ENCODE measurements around the gene NTN1.

The NTN1 gene

DNA sequence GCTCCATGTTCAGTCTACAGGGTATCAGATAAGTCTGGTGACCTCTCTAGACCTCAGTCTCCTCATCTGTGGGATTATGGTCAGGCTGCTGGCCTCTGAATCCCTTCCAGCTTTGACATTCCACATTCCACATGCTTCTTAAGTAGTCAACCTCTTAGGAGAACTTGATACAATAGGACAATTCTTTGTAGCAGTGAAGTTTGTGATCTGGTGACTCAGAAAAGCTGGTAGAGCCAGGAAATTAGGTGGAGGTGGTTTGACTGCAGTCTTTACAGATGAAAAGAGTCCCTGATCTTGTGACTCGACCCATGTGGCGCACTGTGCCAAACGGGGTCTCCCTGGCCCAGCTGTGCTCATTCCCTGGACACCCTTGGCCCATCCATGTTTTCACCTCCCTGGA, 147.8 kb downstream of the NTN1 start:
- DNase-seq, result no peak

DNA sequence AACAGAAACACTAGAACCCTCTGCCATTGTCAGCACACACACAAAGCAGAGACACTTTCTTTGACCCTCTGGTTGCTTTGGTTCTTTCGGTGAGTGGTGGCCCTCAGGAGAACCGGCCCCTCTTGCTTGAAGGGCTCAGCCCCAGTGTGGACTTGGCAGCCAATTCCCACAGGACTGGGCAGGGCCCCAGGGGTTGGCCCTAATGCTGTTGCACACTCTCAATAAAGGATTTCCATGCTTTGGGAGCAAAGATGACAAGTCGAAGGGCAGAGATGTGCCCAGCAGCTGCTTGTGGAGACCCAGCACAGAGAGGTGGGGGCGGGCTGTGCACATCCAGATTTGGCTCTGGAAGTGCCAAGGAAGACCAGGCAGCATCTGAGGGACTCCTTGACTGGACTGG, 149.0 kb downstream of the NTN1 start:
- DNase-seq, result no peak

DNA sequence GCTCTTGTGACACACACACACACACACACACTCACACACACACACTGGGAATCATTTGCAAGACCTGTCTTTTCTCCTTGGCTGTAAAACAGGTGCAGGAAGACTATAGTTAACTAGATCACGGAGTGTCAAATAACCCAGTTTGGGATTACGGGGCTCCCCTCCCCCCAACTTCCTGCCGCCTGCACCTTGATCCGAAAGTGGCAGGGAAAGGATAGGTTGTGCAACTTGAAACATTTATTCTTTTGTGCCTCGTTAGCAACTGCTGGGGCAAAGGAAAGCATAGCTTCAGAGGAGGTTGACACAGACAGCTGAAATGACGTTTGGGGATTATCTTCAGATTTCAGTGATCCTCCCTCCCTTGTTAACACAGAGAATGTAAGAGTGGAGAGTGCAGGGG, 149.5 kb downstream of the NTN1 start:
- no peak for DNase-seq

DNA sequence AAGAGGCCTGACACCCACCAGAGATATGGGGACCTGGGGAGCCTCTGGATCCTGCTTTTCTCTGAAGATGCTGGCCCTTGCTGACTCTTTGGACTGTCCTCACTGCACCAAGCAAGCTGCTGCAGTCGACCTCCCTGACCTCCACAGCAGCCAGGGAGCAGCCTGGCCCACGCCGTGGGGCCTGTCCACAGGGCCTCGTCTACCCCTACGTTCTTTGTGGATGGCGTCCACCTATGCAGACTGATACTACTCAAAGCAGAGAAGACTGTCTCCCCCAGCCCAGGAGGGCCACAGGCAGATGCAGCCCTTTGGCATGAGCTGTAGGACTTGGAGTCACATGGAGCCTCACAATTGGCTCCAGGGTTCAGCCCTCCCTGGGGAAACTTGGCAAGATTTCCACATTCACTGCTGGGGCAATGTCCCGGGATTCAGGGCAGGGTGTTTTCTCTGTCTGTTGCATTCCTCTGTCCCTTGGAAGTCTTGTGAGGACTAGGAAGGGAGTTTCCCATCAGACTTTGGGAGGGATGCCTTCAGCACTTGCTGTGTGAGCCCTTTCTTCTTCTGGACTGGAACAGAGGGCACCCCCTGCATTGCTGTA, 152.2 kb downstream of the NTN1 start:
- no peak for DNase-seq

DNA sequence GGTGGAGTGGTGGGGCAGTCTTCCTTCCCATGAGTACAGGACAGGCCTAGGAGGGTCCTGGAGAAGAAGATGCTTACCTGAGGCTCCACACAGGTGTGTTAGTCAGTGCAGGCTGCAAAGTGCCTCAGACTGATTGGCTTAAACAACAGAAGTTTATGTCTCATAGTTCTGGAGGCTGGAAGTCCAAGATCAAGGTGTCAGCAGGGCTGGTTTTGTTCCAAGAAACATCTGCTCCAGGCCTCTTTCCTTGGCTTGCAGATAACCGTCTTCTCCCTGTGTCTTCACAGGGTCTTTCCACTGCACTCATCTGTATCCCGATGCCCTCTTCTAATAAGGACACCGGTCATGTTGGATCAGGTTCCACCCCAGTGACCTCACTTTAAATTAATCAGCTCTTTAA, 153.0 kb downstream of the NTN1 start:
- no peak for DNase-seq

DNA sequence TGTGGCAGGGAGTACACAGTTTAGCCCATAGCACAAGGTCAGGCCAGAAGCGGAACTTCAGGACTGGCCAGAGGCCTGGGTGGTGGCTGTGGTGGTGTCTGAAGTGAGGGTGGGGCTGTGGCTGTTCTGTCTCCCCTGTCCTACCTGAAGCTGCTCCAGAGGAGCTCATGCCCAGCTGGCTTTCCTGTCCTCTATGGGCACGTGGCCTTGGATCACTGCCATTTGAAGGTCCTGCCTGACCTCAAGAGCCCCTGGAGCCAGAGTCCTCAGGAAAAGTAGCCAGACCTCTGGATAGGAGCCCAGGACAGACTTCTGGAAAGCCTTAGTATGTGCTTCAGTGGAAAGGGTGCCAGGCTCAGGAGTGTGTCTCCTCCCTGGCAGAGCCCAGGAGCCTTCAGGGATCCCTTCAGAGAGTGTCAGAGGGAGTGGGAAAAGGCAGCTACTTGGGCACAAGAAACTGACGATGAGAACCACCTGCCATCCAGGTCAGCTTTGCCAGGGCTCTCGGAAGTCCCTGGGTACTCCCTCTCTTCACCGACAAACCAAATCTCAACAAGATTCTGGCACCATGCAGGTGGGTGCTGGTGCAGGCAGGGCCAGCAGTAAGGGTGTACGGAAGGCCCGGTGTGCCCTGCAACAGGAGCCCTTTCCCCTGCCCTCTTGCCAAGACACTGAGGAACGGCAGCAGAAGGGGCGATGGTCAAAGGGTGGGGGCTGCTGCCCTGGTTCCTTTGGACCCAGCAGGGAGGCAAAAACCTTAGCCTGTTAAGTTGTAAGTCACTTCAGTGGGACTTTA, 153.7 kb downstream of the NTN1 start:
- DNase-seq, result no peak

DNA sequence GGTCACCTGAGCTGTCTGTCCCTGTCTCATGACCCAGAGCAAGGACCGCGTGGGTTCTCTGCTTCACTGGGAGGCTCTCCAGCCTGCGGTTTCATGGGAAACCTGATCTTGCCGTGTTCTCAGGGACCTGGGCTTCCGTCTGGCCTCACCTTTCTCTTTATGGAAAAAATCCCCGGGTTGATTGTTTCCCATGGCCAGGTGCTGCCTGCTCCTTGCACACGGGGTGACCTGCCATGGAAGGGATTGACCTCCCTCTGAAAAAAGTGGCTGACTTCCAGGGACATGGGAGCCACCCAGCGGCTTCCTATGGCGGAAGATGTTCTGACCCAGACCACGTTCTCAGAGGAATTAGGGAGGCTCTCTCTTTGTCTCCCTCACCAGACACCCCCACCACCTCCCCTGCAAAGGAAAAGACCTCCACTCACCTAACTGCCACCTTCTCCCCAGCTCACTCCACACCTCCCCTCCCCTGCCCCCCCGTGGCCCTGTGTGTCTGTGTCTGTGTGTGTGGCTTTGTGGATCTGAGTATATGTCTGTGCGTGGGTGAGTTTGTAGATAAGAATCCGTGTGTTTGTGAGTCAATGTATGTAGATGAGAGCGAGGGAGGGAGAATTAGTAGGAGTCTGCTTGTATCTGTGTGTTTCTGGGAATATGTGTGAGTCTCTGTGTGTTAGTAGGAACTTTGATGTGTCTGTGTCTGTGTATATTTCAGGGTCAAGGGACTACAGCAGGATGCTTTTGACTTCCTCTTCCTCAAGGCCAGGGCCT, 154.6 kb downstream of the NTN1 start:
- no peak for DNase-seq

DNA sequence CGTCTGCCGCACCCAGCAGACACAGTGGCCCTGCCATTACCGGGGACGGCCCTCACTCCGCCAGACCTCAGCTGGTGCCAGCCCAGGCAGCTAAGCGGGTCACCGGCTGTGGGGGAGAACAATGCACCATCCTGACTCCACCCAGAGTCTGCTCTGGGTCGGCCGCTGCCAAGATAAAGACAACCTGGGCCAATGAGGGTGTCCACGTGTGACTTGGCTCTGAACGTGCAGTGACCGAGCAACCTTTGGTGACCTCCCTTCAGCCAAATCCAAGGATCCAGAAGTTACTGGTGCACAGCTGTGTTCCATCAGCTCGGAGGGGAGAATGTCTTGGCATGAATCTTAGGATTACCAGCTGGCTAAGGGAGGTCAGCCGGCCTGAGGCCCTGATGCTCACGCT, 155.9 kb downstream of the NTN1 start:
- DNase-seq, result no peak

DNA sequence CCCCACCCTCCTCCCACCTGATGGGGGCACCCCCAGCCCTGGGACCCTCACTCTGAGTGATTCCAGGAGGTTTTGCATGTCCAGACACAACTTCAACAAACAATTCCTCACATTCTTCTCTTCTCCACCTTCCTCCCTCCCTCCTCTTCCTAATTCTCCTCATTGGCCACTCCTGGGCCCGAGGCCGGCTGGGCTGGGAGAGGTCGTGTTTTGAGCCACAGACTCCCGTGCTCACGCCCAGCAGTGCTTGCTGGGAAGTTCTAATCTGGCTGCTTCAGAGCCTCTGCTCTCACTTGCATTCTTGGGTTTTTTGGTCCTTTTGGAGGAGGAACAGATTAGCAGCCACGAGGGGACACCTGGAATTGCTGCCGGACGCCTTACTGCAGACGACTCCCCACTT, 157.0 kb downstream of the NTN1 start:
- no peak for DNase-seq

DNA sequence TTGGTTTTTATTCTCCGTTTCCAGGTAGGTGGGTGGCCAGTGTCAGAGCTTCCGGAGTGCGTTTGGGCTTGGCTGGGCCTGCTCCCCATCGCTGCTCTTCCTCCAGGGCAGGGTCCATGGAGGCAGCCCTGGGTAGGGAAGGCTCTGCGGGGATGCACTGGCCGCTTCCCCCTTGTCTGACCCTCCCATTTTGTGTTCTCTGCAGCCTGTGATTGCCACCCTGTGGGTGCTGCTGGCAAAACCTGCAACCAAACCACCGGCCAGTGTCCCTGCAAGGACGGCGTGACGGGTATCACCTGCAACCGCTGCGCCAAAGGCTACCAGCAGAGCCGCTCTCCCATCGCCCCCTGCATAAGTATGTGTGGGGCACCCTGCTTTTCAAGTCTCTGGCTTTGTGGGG, 158.3 kb downstream of the NTN1 start:
- no peak for DNase-seq

DNA sequence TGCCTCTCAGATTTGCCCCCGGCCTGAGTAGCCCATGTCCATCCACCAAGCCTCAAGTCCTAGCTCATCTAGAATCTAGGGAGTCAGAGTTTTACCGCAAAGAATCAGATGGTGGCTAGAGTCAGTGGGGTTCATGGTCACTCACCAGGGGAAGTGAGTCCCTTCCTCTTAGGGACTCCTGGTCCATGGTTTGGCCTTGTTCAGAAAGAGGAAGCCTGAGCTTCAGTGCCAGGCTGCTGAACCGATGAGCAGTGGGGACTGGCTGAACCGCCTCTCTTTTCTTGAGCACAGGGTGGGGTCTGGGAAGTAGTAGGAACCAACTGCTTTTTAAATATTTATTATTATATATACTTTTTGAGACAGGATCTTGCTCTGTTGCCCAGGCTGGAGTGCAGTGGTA, 160.3 kb downstream of the NTN1 start:
- no peak for DNase-seq

DNA sequence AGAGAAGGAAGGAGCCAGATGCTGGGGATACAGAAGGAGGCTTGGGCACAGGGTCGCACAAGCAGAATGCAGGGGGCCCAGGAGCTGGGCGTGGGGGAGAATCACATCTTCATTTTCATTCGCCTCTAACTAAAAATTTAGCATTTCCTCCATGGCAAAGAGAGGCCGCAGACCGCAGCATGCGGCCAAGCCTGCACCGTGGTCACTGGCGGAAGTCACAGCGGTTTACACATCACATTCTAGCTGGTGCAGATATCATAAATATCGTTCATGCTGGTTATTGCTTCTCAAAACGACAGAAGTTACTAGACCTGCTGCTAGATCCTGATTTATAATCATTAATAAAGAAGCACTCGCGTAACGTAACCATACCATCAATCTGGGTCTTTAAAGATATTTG, 162.0 kb downstream of the NTN1 start:
- DNase-seq, result no peak

DNA sequence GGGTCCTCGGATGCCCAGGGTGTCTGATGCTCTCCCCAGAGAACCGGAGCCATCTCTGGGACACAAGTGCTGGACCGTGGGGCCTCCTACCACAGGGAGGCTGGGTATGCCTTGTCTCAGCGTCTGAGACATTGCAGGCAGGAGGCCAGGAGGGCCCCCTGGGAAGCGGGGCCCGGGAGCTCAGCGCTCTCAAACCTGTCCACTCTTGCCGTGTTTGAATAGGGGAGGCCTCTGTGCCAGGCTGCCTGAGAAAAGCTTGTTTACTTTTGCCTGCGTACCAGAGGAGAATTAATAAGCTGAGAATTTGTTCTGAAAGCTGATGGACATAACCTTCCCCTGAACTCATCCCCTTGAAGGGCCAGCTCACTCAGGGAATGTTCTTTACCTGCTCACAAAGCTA, 163.8 kb downstream of the NTN1 start:
- DNase-seq, result no peak

DNA sequence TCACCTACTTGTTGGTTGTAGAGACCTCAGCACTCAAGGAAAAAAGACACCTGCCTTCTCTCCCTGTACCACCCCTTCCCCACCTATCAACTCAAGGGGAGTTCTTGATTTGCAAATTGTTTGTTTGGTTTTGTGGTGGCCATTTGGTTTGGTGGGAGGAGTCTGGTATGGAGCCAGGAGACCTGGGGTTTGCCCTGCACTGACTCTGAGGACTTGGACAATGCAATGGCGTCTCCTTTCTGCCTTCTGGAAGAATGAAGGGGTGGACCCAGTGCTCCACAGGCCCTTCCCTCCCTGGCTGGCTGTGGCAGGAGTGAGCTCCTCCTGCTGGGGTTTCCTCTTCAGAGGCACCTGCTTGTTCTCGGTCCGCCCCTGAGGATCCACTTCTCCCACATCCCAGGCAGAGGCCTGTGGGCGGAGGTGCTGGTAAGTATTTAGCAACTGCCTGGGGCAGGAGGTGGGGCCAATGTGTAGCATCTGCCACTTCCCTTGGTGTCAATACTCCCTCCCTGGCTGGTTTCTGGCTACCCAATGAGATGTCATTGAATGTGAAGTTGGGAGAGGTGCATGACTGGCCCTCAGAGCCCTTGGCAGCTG, 164.5 kb downstream of the NTN1 start:
- no peak for DNase-seq

DNA sequence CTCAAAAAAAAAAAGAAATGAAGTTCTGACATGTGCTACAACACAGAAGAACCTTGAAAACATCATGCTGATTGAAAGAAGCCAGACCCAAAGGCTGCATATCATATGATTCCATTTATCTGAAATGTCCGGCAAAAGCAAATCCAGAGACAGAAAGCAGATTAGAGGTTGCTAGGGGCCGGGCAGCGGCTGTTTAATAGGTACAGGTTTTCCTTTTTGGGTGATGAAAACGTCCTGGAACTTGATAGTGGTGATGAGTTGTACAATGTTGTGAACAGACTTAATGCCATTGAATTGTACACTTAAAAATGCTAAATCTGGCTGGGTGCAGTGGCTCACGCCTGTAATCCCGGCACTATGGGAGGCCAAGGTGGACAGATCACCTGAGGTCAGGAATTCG, 166.5 kb downstream of the NTN1 start:
- no peak for DNase-seq

DNA sequence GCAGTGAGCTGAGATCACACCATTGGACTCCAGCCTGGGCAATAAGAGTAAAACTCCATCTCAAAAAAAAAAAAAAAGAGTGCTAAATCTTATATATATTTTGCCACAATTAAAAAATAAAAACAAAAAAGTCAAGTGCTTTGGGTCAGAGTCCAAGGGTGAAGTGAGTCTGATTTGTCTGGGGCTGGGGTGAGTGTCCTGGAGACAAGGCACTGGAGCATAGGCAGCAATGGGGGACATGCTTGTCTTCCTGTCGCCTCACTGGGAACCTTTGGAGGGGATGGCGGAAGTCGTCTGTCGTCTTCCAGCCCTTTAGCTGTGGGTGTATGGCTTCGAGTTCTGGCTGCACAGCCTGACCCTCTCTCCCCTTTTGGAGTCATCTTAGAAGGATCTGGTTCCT, 167.1 kb downstream of the NTN1 start:
- DNase-seq, result no peak

DNA sequence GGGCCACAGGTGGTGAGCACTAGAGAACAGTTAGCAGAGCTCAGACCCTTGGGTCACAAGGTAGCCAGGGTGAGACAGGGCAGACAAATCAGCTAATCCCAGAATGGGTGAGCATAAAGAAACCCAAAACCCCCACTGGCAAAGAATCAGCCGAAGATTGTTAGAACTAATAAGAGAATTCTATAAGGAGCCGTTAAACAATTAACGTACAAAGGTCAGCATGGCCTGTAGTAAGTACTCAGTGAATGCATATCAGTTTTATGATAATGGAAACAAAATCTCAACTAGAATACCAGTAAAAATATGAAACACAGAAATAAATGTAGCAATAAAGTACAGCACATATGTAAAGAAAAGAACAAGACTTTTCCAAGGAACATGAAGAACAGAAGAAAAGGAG, 168.6 kb downstream of the NTN1 start:
- DNase-seq, result no peak

DNA sequence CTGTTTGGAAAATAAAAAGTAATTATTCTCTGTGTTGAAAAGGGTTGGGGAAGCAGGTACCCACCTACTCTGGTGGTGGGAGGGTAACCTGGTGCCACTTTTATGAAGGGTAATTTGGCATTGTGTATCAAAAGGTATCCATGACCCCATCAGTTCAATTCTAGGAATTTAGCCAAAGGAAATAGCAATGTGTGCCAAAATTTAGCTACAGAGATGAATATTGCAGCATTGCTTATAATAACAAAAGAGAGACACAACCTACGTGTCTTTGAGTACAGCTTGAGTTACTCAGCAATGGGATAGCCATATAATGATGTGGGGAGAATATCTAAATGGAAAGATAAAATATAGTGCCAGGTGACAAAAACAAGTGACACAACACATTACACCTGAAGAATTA, 170.7 kb downstream of the NTN1 start:
- DNase-seq, result no peak

DNA sequence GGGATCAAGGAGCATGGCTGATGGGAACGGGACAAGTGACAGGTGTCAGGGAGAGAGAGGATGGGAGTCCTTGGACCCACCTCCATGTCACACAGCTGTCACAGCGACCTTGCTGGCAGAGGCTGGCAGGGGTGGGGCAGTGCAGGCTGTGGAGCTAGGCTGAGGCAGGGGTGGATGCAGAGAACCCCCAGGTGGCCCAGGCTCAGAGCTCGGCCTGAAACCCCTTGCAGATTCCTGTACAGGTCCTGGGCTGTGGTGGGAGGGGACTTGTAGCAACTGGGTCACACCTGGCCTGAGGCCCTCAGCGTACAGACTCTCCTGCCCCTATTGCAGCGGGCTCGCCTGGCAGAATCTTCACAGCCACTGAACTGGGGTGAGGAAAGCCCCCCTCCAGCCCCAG, 174.1 kb downstream of the NTN1 start:
- DNase-seq, result no peak

DNA sequence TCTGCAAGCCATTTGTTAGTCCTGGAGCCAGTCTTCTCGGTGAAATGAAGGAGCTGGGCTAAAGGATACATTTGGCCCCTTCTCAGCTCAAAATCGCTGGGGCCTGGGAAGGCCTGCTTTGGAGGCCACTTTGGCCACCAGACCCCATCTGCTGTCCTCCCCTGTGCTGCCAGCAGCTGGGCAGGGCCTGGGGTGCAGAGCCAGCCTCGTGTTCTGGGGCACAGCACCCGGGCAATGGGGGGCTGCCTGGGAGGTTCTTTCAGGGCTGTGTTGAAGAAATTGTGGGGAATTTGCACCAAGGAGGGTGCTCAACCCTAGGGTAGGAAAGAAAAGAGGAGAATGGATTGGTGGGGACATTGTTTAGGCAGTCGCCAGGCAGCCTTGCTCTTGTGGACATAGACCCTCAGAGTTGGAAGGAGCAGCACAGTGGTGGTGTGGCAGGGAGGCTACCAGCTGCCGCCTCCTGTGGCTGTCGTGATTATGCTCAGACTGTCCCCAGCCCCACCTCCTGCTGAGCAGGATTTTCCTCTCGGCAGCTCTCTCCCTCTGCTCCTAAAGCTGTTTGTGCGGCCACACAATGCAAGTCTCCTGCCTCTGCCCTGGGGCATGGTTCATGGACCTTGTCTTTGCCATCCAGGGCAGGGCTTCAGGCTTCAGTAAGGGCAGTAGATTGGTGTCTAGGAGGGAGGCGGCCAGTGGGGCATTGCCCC, 174.8 kb downstream of the NTN1 start:
- no peak for DNase-seq

DNA sequence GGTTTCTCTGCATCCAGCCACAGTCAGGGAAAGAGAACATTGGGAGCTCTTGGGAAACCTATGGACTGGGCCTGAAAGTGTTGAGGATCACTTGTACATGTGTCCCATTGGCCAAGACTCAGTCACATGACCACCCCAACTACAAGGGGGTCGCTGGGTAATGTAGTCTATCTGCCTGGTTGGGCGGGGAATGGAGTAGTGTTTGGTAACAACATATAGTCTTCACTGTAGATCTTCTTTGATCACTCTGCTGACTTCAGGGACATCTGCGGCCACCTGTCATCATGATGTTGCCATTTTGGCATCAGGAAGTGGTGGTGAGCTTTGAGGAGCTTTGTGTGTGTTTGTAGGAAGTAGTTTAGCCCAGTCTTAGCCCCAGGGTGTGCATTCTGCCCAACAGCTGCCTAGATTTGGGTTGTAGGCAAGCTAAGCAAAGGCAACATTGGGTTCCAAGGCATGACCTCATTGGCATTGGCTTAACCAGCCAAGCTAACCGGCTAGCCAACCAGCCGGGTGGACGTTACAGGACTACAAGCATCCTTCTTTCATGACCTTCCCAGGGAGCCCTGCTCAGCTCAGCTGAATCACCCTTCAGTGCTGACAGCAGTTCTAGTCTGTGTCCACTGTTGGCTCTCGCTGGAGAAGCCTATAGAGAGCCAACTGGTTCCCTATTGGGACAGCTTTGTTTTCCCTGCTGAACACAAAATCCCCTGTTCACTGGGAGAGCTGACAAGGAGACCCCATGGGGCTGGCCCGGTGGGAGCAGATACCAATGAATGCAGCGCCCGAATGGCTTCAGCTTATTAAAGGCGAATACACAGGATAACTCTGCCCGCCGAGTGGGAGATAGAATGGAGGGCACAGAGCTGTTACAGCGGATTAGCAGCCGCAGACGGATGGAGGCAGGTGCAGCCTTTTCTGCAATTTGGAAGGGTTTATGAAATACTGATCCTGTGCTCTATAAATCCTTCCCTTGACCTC, 178.6 kb downstream of the NTN1 start:
- DNase-seq, result no peak

Measured in activated effector memory CD4-positive, alpha-beta T cell treated with anti-CD3 and anti-CD28 coated beads, Interleukin-2, amount 50 U/mL, for 16 hours (primary cell).